ENCODE results near the gene IL22RA2.

- no peak for TF ChIP-seq GATA2 (IDR thresholded peaks at IDR 0.05; ENCODE audit: low read depth, low read length)
- no peak for TF ChIP-seq GATA3 (IDR thresholded peaks at IDR 0.05; ENCODE audit: low read depth, low read length)
Measured at GRCh38 chr6:137165375-137166246, 7.8 kb downstream of the IL22RA2 start.

Data from SH-SY5Y (cell line).